ENCODE measurements around the gene SLC43A3.
"Not testable (repeated sequence)": the region's sequence is repeated elsewhere in the genome, so short reads cannot be mapped to it uniquely, and the experiment has no call there.

The SLC43A3 gene

GRCh38 chr11:57403802-57404147 is 23.1 kb downstream of the SLC43A3 start:
- no peak for DNase-seq

- DNase-seq, result not testable (repeated sequence)
Observed at GRCh38 chr11:57403003-57403801, 23.7 kb downstream of the SLC43A3 start.

DNA sequence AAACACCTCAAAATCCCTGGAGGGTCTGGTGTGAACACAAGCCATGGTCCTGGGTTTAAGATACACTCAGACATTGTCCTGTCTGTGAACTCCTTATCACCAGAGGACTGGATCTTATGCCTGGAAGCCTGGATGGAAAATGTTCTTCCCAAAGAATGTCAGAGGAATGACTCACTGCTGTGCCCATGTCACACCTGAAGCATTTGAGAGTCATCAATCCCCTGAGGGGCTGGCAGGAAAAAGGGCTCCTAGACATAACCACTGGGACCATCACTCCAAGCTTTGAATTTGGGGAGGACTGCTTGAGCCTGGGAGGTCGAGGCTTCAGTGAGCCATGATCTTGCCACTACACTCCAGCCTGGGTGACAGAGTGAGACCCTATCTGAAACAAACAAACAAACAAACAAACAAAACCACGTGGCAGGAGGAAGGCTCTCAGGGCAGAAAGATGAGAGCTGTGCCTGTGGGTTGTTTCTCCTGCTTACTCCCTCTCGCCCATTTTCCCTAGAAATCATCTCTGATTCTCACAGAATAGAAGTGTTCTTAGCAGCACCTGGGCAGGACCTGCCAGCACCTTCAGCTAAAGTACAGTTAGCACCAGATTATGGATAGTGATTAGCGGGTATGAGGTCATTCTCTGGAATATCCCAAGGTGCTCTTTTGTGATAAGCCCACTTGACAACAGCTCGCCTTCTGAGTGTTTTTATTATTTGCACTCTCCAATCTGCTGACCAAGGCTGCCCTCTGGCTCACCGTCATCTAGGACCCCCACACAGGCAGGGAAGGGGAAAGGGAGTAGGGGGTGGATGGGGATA is 24.5 kb downstream of the SLC43A3 start:
- DNase-seq, result no peak

GRCh38 chr11:57399972-57400578 is 26.8 kb downstream of the SLC43A3 start:
- DNase-seq, result no peak

DNA sequence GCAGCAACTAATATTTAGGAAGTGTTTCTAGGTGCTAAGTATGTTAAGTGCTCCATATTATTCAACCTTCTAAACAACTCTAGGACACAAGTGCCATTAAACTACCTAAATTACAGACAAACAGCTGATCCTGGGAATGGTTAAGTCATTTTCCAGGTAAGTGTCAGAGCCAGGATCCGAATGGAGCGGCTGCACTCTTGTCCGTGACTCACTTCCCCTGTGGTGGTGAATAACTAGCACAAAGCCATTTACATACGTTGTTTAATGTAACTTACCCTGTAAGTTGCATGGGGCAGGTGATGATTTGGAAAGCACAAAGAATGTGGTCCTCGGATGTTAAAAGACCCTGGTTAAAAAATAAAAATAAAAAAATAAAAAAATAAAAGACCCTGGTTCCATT is 27.7 kb downstream of the SLC43A3 start:
- no peak for DNase-seq

DNA sequence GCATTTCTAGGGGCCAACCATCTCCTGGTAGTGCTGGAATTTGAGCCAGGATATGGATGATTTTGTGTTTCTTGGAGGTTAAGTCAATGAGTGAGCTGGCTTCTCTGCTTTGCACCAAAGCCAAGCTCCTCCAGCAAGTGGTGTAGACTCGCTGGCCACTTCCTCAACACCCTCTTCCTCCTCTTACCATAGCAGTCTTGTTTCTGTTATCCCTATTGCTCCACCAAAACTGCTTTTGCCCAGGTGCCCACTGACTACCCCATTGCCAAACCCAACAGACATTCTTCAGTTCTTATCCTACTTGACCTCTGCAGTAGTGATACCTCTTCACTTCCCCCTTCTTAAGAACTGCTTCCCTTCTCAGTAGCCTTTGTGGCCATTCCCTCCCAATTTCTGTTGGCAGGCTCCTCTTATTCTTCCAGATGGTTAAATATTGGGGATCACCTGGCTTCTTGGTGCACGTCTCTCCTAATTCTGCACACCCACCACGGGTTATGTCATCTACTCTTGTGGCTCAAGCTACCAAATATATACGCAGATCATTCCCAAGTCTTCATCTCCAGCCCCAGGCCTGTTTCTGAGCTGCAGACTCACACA is 29.4 kb downstream of the SLC43A3 start:
- no peak for DNase-seq

- no peak for DNase-seq
Observed at GRCh38 chr11:57396744-57397143, 30.2 kb downstream of the SLC43A3 start.

DNA sequence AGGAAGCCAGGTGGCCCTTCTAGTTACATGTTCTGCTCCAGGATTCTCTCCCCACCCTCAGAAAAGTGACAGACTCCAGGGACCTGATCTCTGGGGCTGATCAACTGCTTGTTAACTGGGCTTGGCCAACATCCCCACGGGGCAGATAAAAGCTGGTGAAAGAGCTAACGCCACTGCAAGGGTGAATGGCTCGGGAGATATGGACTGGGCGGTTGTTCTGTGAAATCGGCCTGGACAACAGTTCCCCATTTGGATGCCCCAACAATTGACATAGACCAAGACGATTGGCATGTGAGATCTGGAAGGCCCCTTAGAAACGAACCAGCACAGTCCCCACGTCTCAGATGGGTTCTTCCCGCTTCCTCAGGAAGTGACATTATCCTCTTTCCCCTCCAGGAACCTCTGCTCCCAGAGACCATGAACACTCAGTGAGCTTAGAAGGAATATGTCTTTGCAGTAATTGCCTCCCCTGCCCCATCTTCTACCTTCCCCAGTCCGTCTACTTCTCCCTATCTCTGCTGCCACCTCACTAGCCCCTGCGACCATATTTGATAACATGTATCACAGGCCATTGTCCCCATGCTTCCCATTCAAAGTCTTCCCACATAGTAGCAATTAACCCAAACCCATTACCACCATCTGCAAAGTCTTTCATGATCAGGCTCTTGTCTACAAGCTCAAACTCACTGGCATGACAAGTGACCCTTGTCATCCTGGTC is 30.9 kb downstream of the SLC43A3 start:
- no peak for DNase-seq

GRCh38 chr11:57394203-57394965 is 32.5 kb downstream of the SLC43A3 start:
- no peak for DNase-seq

DNA sequence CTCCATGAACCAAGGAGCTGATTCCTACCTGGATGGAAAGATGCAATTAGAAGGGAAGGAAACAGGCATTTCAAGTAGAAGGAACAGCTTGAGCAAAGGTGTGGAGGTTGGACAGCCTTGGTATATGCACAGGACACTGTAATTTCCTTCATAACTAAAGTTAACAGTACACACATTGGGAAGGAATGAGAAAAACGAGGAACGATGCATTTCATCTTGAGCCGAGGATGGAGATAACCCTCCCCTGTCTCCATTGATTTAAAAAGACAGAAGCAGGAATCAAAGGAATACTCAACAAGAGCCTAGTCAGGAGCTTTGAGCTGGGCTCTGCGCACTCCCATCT is 34.2 kb downstream of the SLC43A3 start:
- no peak for DNase-seq

GRCh38 chr11:57392066-57392762 is 34.7 kb downstream of the SLC43A3 start:
- no peak for DNase-seq

GRCh38 chr11:57391539-57391938 is 35.4 kb downstream of the SLC43A3 start:
- no peak for DNase-seq

DNA sequence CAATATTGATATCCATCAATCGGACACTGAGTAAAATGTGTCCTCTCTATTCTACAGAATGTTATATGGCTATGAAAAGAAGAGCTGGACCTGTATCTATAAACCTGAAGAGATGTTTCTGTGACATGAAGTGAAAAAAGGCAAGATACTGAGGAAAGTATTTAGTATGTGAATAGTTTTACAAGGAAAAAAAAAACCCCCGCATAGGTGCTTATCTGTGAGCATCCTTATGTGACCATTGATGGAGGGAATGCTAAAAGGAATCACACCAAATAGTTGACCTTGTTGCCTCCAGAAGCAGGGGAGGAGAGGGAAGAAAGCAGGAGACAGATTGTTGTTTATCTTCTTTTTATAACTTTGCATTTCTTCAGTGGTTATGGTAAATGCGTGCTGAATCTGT is 35.8 kb downstream of the SLC43A3 start:
- DNase-seq, result no peak

- no peak for DNase-seq
Observed at GRCh38 chr11:57390535-57390934, 36.4 kb downstream of the SLC43A3 start, which contains the start of gene PRG2. Gene PRG2 (minus strand): TSS chr11:57390650. CDS start chr11:57389944, 706 bp downstream.

- peak; percentile 22 for DNase-seq
Observed at GRCh38 chr11:57387289-57388030, 39.5 kb downstream of the SLC43A3 start.

DNA sequence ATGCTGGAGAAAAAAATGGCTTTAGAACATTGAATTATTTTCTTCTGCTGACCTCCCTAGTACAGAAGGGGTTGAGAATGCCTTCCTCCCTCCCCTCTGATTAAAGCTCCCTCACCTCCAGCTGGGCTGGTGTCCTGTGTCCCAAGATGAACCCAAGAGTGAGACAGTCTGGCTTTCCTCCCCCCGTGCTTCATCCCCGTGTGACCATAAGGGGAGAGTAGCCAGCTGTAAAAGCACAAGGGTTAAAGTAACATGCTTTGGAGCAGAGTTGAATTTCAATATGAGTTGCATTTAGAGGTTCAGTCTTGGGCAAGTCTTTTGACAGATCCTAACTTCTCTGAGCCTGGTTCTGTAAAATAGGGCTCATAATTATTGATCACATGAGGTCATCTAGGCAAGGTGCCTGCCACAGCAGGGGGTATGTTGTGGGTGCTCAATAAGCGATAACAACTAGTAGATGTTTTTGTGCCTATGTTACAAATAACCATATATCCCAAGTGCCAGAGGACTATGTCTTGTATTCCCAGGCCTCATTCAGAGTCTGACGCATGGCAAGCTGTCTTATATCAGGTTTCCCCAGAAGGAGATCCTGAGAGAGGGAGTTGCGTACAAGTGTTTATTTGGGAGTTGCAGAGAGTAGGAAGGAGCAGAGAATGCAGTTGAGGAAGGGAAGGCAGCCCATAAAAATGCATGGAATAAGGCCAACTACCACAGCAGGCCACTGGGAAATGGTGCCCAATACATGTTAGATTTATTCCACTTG is 40.6 kb downstream of the SLC43A3 start:
- no peak for DNase-seq

DNA sequence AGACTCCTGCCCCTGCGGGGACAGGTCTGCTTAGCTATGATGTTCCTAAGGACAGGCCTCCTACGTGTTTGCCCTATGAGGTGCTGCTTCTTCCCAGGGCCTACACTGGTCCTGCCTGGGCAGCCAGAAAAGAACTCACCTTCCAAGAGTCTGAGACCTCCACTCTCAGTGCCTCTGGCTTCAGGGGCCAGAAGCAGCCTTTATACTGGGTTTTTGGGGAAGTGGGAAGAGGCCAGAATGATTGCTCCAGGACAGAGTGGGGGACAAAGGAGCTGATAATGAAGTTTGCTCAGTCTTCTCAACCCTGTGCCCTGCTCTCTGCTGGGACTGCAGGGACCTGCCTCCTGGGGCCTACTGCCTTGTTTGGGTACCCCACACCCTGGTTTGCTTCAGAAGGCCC is 45.9 kb downstream of the SLC43A3 start, which contains the start of gene PRG3:
TSS of gene PRG3 (minus strand) at position 176 of the 400 bp plus-strand sequence. CDS start 442 bp downstream, outside the sequence.
- no peak for DNase-seq

DNA sequence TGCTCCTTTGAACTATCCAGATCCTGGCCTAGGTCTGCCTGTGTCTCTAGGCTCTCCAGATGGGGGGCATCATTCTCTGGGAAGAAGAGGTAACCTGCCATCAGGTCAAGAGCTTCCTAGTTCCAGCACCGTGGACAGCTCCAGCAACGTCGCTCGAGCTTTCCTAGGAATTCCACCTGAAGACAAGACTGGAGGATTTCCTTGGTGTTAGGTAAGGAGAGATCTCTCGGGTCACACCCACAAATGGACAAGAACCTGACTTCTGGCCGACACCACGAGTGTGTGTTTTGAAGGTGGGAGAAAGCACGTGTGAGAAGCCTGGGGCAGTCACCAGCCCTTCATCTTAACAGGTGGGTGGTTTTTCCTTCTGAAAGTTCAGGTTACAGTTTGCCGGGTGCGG is 47.2 kb downstream of the SLC43A3 start:
- no peak for DNase-seq

DNA sequence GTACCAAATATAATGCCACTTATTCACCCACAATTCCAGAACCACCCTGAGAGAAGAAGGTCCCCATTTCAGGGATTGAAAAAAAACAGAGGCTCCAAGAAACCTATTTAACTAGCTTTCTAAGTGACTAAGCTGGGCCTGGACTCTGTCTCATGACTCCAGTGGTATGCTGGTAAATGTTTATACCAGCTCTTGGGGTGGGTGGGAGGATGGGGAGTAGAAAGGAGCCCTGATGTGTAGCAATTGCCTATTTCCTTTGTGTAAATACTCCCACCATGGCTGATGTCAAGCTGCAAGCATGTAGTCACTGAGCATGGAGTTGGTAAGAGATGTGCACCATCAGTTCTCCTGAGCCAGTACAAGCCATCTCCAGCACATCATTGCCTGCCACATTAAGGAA is 48.7 kb downstream of the SLC43A3 start:
- no peak for DNase-seq

GRCh38 chr11:57377107-57377506 is 49.8 kb downstream of the SLC43A3 start:
- no peak for DNase-seq
